GM12864 (cell line): ENCODE data around the gene XKR8.

Experiments
- DNase-seq: peaks from one replicate; pipeline ENCODE4 v3.0.0-alpha.2; 2011; ENCODE audit warnings: low read depth
- H3K4me3 ChIP-seq: 2 replicates; pipeline ENCODE4 v1.5.1; 2011; ENCODE audit warnings: mild to moderate bottlenecking, low read depth, low read length, control low read depth
- TF ChIP-seq, protein P1 (sequence below): IDR thresholded peaks from 2 replicates; pipeline ENCODE4 v1.5.1; 2011; ENCODE audit warnings: low read depth, mild to moderate bottlenecking, moderate library complexity, low read length, control low read depth, inconsistent platforms; ENCODE audit errors: missing control alignments

XKR8 gene

DNA sequence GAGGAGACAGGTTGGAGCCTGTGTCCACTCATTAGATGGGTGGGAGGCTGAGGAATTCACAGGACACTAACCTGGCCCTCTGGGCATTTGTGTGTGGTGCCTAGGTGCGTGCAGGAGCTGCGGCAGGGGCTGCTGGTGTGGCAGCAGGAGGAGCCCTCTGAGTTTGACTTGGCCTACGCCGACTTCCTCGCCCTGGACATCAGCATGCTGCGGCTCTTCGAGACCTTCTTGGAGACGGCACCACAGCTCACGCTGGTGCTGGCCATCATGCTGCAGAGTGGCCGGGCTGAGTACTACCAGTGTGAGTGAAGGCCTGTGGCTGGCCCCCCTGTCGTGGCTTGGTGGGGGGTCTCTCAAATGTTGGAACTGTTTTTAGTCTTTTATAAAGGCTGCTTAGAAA is 3.6 kb downstream of the XKR8 start:
- H3K4me3 ChIP-seq, result no peak overlapping the region

GRCh38 chr1:27966402-27967105 is 6.8 kb downstream of the XKR8 start:
- no peak for DNase-seq

More for the DNA sequence above, 3.6 kb downstream of the XKR8 start:
- TF ChIP-seq, protein P1, sequence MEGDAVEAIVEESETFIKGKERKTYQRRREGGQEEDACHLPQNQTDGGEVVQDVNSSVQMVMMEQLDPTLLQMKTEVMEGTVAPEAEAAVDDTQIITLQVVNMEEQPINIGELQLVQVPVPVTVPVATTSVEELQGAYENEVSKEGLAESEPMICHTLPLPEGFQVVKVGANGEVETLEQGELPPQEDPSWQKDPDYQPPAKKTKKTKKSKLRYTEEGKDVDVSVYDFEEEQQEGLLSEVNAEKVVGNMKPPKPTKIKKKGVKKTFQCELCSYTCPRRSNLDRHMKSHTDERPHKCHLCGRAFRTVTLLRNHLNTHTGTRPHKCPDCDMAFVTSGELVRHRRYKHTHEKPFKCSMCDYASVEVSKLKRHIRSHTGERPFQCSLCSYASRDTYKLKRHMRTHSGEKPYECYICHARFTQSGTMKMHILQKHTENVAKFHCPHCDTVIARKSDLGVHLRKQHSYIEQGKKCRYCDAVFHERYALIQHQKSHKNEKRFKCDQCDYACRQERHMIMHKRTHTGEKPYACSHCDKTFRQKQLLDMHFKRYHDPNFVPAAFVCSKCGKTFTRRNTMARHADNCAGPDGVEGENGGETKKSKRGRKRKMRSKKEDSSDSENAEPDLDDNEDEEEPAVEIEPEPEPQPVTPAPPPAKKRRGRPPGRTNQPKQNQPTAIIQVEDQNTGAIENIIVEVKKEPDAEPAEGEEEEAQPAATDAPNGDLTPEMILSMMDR, result no peak
- DNase-seq, result no peak

GRCh38 chr1:27967106-27967883 is 7.5 kb downstream of the XKR8 start:
- no peak overlapping the region for H3K4me3 ChIP-seq
- TF ChIP-seq, protein P1, result no peak
- no peak for DNase-seq

More at GRCh38 chr1:27966402-27967105, 6.8 kb downstream of the XKR8 start:
- TF ChIP-seq, protein P1, result no peak
- H3K4me3 ChIP-seq, result no peak overlapping the region

DNA sequence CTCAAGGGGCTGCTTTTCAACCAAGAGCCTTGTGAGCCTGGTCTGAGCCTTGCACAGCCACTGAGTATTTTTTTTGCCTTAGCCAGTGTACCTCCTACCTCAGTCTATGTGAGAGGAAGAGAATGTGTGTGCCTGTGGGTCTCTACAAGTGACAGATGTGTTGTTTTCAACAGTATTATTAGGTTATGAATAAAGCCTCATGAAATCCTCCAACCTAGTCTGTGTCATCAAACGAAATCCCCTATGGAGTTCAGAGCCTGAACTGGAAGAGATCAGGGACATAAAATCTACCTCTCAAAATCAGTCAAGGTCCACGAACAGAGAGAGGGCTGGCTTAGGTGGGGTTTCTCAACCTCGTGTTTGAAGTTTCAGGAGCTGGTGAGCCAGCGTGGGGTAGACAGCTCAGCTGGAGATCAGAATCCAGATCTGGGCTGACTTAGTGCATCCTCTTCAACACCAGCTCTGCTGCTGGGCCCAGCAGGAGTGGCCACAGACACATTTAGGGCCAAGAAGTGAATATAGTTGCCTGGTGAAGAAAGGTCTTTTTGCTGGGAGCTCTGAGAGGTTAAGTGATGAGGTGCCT is 8.2 kb downstream of the XKR8 start:
- H3K4me3 ChIP-seq, result no peak overlapping the region
- no peak for DNase-seq
- TF ChIP-seq, protein P1, result no peak

GRCh38 chr1:27968692-27969091 is 8.9 kb downstream of the XKR8 start:
- DNase-seq, result no peak
- H3K4me3 ChIP-seq, result no peak overlapping the region
- TF ChIP-seq, protein P1, result no peak

GRCh38 chr1:27970401-27970800 is 10.6 kb downstream of the XKR8 start:
- no peak overlapping the region for H3K4me3 ChIP-seq
- no peak for DNase-seq
- TF ChIP-seq, protein P1, result no peak
